AML-193 (cell line): ENCODE data around the gene TRIM38.
A peak's percentile ranks its signal among the peaks of the same experiment; 100 is the strongest.
"Not testable (repeated sequence)": the region's sequence is repeated elsewhere in the genome, so short reads cannot be mapped to it uniquely, and the experiment has no call there.

Source experiments
- DNase-seq, 2 experiments: peaks; one replicate each; lab custom pipeline; 2025; lab: John Stamatoyannopoulos, UW

Gene TRIM38

DNA sequence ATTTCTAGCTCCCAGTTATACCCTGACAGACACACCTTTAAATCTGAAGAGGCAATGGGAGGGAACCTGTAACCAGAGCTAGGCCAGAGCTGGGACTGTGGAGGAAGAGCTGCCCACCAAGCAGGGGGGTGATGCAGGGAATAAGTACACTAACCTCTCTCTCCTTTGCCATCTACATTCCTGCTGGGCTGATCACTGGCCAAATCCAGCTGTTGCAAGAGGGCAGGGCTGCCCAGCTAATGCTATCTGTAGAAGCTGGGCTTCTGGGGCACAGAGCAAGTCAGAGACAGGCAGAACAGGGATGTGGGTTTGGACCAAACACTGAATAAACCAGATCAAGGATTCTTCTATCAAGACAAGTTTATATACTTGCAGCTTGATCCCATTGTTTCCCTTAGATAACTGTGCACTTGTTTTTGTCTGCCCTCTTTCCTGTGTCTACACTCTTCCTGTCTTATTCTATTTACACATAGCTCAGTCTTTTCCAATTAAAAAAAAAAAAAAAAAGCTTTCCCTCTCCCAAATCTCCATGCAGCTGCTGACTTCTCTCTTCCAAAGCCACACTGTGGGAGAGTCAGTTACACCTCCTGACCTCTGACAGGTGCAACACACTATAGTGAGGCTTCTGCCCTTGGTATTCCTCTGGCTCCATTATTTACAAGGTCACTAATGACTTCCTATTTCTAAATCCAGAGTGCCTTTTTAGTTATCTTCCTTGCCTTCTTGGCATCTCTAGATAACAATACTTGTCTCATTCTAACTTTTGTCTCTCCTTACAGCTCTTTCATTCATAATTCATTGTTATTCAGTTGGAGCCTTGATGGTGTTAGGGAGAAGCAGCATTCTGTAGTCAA lies 43.7 kb downstream of the TRIM38 start:
- DNase-seq = no peak

DNA sequence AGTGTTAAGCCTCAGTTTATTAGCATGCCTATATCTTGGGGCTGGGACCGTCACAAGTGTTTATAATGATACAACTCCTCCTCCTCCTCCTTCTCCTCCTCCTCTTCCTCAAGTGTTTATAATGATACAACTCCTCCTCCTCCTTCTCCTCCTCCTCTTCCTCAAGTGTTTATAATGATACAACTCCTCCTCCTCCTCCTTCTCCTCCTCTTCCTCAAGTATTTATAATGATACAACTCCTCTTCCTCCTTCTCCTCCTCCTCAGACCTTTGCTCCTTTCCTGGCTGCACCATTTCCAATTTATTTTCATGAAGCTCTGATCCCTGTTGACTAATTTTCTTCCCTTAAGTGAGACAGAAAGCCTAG lies 44.3 kb downstream of the TRIM38 start:
- not testable (repeated sequence) for DNase-seq

DNA sequence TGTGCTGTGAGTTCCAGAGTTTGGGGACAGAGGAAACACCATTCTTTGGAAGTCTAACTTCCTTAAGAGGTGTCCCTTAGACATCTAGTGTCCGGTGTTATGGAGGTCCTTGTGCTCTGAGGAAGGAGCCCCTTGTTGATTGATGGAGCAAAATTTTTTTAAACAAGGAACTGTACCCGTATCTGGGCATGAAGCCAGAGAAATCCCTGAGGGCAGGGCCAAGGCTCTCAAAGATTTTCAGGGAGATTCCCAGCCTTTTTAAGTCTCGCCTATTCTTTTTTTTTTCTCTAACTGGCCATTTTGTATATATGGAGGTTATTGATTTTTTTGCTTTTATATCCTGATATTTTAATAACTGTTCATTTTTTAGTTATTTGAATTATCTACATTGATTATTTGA lies 45.9 kb downstream of the TRIM38 start:
- DNase-seq = no peak

DNA sequence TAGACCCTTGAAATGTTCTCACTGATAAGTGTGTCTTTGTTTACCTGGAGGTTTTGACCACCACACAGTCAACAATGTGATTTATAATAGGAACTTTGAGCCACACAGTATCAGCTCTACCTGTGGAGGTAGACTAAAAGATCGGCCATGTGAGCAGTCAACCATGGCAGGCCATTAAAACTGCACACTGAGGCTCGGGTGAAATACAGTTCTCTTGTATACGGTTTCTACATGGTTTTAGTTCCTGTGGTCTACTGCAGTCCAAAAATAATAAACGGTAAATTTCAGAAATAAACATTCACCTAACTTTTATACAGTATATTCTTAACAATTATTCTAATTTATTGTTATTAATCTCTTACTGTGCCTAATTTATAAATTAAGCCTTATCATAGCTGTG lies 47.2 kb downstream of the TRIM38 start:
- DNase-seq = no peak

DNA sequence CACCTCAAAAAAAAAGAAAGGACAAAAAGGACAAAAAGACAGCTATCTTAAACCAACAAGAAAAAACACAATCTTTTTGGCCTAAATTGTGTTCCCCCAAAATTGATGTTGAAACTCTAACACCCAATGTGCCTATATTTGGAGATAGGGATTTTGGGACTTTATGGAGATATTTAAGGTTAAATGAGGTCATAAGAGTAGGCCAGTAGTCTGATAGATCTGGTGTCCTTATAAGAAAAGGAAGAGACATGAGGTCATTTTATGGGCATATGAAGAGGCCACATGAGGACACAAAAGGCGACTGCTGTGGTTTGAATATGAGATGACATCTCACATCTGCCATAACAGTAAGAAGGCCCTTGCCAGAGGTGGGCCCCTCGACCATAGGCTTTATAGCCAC lies 49.5 kb downstream of the TRIM38 start:
- DNase-seq = no peak

DNA sequence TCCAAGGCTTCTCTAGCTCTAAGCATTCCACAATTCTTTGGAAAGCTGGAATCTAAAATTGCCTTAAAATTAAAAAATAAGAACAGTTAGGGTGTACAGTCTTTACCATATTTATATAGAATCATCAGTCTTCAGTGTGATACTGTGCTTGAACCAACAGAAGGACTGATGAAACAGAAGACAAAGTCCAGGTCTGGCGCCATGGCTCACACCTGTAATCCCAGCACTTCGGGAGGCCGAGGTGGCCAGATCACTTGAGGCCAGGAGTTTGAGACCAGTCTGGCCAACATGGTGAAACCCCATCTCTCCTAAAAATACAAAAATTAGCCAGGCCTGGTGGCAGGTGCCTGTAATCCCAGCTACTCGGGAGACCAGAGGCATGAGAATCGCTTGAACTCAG lies 51.8 kb downstream of the TRIM38 start:
- not testable (repeated sequence) for DNase-seq

DNA sequence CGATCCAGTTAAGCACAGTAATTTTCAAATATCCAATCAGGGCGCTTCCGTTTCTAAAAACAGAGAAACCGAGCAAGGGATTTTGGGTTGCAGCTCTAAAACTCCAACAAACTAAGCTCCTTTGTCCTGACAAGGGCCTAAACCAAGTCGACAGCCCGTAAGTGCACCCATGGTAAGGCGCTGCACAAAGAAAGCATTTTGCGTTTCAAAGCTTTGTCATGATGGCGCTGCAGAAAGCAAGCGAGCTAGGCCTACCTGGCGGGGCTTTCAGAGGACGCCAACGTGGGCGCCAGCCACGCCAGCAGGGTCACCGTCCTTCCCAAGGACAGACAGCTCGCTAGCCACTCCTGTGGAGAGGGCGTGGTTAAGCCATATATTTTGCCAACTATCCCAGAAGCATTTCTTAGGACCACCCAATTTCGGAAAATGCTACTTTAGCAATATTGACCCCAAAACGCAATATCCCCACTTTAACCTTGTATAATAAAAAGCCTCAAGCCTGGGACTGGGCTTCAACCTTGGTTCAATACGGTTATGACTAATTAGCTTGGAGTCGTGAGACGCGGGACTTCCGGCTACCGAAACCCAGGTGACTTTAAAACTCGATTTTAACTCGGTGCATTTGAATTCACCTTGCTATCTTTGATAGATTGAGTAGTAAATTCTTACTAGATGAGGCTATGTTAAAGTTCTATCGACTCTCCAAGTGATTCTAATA lies 53.8 kb downstream of the TRIM38 start:
- no peak for DNase-seq

DNA sequence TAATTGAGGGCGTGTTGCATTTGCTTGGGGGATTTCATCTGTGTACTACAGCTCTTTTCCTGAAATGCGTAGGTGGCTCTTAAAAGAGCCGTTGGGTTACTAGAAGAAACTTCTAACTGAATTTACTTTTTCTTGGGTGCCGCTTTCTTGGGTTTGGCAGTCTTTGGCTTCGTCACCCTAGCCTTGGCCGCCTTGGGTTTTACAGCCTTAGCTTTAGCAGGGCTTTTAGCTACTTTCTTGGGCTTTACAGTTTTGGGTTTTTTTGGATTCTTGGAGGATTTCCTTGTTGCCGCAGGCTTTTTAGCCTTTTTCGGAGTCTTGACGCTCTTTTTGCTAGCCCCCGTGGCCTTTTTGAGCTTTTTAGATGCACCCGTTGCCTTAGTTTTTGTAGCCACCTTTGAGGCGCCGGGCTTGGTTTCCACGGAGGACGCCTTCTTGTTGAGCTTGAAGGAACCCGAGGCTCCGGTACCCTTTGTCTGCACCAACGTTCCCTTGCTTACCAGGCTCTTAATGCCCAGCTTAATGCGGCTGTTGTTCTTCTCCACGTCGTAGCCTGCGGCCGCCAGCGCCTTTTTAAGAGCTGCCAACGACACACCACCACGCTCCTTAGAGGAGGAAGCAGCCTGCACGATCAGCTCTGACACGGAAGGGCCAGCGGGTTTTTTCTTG lies 54.5 kb downstream of the TRIM38 start:
- no peak for DNase-seq

DNA sequence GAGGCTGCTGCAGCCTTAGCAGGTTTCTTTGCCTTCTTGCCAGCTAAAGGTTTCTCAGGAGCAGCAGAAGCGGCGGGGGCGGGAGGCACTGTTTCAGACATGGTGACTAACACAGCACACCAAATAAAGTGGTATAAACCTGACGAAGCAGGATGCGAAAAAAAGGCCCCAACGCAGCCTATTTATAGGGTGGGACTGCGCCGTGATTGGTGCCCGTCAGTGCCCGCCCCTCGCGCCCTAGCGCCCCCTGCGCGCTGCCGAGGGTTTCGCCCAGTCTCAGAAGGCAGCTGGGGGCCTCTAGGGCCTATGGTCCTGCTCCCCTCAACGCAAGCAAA lies 55.0 kb downstream of the TRIM38 start:
- DNase-seq = no peak

DNA sequence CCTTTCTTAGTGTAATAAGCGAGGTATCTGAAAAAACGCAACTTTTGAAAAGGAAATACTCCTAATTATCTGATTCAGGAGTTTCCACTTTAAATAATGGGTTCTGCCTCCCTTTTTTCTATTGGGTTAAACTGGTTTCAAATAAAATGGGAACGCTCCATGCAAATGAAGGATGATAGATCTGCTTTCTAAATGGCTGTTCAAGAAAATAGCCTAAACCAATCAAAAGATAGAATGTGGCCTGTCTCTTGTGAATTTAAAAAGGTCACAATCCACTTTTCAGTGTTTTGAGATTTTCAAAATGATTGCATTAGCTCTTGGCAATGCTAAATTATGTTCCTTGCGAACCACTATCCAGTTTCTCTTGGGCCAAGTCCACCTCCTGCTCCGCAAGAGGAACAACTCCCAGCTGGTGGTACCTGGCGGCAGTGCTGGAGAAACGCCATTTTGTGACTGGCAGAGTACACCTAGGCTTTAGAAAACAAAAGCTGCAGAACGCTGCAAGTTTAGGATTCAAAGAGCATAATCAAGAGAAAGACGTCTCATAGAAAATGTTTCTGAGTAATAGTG lies 56.7 kb downstream of the TRIM38 start:
- no peak for DNase-seq

DNA sequence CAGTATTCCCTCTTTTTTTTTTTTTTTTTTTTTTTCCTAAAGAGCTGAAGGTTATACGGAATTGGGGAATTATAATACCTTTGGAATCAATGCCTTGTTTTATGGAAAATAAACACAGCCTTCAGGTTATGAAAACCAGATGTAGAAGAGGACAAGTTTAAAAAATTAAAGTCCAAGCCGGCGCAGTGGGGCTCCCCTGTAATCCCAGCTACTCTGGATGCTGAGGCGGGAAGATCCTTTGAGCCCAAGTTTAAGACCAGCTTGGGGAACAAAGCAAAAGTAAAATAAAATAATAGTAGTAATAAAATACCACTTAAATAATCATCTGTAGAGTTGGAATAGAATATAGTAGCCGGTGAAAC lies 57.3 kb downstream of the TRIM38 start:
- DNase-seq = no peak

DNA sequence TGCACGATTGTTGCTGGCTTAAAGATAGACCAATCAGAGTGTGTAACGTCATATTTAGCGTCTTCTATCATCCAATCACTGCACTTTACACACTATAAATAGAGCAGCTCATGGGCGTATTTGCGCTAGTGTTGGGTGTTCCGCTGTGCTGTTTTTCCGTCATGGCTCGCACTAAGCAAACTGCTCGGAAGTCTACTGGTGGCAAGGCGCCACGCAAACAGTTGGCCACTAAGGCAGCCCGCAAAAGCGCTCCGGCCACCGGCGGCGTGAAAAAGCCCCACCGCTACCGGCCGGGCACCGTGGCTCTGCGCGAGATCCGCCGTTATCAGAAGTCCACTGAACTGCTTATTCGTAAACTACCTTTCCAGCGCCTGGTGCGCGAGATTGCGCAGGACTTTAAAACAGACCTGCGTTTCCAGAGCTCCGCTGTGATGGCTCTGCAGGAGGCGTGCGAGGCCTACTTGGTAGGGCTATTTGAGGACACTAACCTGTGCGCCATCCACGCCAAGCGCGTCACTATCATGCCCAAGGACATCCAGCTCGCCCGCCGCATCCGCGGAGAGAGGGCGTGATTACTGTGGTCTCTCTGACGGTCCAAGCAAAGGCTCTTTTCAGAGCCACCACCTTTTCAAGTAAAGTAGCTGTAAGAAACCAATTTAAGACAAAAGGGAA lies 57.9 kb downstream of the TRIM38 start:
- DNase-seq = peak; percentile 94 to 95

DNA sequence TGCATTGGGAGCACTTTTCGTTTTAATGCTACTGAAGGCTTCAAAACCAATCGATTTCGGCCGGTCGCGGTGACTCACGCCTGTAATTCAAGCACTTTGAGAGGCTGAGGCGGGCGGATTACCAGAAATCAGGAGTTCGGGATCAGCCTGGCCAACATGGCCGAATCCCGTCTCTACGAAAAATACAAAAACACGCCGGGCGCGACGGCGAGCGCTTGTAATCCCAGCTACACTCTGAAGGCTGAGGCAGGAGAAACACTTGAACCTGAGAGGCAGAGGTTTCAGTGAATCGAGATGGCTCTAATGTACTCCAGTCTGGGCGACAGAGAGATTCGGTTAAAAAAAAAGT lies 58.4 kb downstream of the TRIM38 start:
- peak in 1 of 2 experiments; percentile 89 for DNase-seq

DNA sequence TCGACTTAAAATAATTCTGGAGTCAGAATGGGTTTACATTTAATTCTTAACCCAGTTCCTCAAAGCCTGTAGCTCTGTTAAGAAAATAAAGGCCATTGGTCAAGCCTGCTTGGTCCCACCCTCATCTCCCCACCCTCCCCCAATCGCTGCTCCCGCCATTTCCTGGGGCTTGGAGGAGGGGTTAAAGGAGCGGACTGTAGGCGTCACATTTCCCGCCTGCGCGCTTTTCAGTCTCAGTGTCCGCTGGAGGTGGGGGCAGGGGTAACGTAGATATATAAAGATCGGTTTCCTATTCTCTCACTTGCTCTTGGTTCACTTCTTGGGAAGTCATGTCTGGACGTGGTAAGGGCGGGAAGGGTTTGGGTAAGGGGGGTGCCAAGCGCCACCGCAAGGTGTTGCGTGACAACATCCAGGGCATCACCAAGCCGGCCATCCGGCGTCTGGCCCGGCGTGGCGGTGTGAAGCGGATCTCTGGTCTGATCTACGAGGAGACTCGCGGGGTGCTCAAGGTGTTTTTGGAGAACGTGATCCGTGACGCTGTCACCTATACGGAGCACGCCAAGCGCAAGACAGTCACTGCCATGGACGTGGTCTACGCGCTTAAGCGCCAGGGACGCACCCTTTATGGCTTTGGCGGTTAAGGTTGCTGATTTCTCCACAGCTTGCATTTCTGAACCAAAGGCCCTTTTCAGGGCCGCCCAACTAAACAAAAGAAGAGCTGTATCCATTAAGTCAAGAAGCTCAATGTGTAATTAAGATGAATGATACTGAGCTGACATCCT lies 58.9 kb downstream of the TRIM38 start:
- DNase-seq = peak; percentile 96 to 97

DNA sequence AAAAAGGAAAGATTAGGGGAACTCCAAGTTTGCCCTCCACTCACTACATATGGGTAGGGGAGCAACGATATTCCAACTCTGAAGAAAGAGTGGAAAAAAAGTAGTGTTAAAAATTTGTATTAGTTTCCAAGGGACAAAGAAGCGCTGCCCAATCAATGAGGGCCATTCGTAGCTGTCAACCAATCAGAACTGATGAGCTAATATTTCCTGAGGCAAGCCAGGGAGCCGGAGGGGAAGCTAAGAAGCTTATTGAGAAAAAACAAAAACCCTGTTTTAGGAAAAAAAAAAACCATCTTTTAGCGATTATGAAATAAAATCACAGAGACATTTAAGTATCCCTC lies 59.5 kb downstream of the TRIM38 start:
- DNase-seq = peak; percentile 90 to 94

DNA sequence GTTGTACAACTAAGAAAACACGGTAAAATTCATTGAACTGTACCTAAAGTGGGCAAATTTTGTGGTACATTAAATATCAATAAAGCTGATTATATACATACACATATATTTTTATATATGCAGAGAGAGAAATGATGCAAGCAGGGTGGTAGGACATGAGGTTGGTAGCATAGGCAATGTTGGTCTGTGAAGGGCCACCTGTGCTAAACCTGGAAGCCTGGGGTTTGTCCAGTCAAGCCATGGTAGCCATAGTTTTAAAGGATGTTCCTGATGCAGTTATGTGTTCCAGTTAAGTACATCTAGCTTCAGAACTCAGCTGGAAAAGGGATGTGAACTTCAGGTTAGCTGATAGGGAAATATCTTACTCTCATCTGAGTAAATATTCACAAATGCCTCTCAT lies 60.1 kb downstream of the TRIM38 start:
- DNase-seq = no peak

DNA sequence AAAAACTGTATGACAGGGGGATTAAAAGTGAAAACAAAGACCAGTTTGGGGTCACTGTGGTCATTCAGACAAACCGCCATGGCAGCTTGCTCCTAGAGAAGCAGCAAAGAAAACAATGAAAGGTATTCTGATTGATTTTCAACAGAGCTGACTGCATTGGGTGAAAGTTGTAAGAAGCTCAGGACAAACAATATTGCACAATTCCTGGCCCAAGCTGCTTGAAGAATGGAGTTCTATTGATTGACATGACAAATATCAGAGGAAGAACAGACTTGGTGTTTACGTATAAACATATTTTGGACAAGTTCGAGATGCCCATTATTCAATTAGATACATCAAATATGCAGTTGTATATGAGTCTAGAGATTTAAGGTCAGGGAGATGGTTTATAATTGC lies 62.0 kb downstream of the TRIM38 start:
- no peak for DNase-seq

DNA sequence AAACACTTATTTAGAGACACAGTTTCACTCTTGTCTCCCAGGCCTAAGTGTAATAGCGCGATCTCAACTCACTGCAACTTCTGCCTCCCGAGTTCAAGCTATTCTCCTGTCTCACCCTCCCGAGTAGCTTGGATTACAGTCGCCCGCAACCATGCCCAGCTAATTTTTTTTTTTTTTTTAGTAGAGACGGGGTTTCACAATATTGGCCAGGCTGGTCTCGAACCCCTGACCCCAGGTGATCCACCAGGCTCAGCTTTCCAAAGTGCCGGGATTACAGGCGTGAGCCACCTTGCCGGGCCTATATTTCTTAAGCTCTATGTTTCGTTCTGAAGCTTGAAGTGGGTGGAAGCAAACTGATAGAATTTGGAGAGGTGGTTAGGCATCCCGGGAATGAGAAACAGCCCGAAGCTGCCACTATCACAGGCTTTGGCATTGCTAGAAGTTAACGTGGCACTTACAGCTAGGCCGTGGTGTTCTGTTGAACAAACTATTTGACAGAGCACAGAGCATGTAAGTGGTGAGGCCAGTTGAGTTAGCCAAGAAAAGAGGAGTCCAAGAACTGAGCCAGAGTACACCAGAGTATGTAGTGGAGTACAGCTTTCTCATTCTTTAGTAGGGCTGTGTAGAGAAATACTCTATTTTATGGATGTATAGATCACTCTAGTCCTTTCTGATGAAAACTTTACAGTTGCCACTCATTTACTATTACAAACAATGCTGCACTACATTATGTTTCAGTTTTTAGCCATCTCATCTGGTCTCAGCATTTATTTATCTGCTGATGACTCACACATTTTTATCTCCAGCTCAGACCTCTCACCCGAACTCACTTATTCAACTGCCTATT lies 62.7 kb downstream of the TRIM38 start:
- DNase-seq = no peak

DNA sequence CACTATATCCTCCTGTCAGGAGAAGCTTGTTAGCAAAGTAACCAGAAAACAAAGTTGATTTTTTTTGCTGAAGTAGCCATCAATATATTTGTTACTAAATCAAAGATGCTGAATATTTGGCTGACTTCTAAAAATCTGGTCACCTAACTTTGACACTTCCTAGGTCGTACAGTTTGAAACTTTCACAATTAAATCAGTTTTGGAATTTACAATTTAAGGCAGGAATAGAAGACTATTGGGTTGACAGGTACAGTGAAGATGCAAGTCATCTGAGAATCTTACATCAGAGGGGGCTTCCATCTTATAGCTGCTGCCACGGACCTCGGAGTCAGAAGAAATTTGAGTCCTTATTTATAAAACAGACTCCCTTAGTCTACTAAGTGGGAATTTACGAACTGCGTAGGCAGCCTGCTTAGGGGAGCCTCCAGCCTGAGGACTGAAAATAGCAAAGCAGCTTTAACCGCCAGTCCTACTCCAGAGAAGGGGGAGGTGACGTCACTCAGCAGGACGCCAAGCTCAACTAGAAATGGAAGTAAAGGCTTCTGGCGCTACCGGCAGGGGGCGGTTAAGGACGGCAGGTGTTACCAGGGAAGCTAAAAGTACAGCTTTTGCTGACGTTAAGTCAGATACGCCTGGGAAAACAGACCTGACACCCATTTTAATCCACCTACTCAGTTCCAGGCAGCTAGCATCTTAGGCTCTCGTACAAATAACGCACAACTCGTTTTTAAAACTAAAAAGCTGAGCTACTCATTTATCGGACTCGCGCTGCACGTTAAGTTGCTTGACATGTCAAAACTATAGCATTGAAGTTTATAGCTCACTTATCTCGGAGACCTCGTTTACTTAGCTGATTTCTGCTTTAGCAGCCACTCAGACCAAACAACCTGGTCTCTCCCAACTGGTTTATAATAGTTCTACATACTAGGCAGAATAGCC lies 63.6 kb downstream of the TRIM38 start:
- peak; percentile 94 to 95 for DNase-seq
